ENCODE measurements around the gene ZC2HC1B. TPM values are rescaled to one million over a fixed set of nuclear protein-coding genes. Genes with fewer than 3 reads are reported as not detected.
"Not testable (repeated sequence)": the region's sequence is repeated elsewhere in the genome, so short reads cannot be mapped to it uniquely, and the experiment has no call there.

ZC2HC1B gene
- polyA plus RNA-seq, 3 donors: 0.07 TPM; not detected in 2

GRCh38 chr6:143901885-143902750 lies 37.8 kb downstream of the ZC2HC1B start:
- H3K27ac ChIP-seq (ENCODE audit: low read depth, low read length): no peak overlapping the region
- WGBS, 3 donors: 28 to 56% (median 33%) methylated on average over 6 of the region's 6 CpGs

- WGBS, 3 donors: 81 to 89% (median 86%) methylated on average over 2 of the region's 2 CpGs
- H3K27ac ChIP-seq (ENCODE audit: low read depth, low read length): no peak overlapping the region
Observed at GRCh38 chr6:143902827-143903226, 38.6 kb downstream of the ZC2HC1B start.

GRCh38 chr6:143911028-143911427 lies 46.8 kb downstream of the ZC2HC1B start:
- 94 to 96% (median 95%) methylated on average over 1 of the region's 1 CpG for WGBS, 3 donors
- no peak overlapping the region for H3K27ac ChIP-seq (ENCODE audit: low read depth, low read length)

GRCh38 chr6:143912671-143913070 lies 48.4 kb downstream of the ZC2HC1B start:
- 89 to 92% (median 90%) methylated on average over 1 of the region's 1 CpG for WGBS, 3 donors
- no peak overlapping the region for H3K27ac ChIP-seq (ENCODE audit: low read depth, low read length)

GRCh38 chr6:143917026-143917425 lies 52.8 kb downstream of the ZC2HC1B start:
- not testable (repeated sequence) for H3K27ac ChIP-seq (ENCODE audit: low read depth, low read length)
- WGBS, 3 donors: 89 to 92% (median 90%) methylated on average over 4 of the region's 4 CpGs

- 94 to 97% (median 96%) methylated on average over 1 of the region's 1 CpG for WGBS, 3 donors
Observed at GRCh38 chr6:143928853-143929252, 64.6 kb downstream of the ZC2HC1B start.

GRCh38 chr6:143929975-143930374 lies 65.7 kb downstream of the ZC2HC1B start:
- no peak overlapping the region for H3K27ac ChIP-seq (ENCODE audit: low read depth, low read length)

More at GRCh38 chr6:143928853-143929252, 64.6 kb downstream of the ZC2HC1B start:
- no peak overlapping the region for H3K27ac ChIP-seq (ENCODE audit: low read depth, low read length)

GRCh38 chr6:143934331-143934730 lies 70.1 kb downstream of the ZC2HC1B start:
- WGBS, 3 donors: 96 to 97% (median 96%) methylated on average over 1 of the region's 1 CpG
- no peak overlapping the region for H3K27ac ChIP-seq (ENCODE audit: low read depth, low read length)

- H3K27ac ChIP-seq (ENCODE audit: low read depth, low read length): no peak overlapping the region
- 83 to 94% (median 85%) methylated on average over 4 of the region's 4 CpGs for whole genome bisulfite sequencing, 3 donors
Observed at GRCh38 chr6:143934867-143935266, 70.6 kb downstream of the ZC2HC1B start.

- WGBS, 3 donors: 81 to 83% (median 82%) methylated on average over 3 of the region's 3 CpGs
- no peak overlapping the region for H3K27ac ChIP-seq (ENCODE audit: low read depth, low read length)
Observed at GRCh38 chr6:143936347-143936746, 72.1 kb downstream of the ZC2HC1B start.

GRCh38 chr6:143936778-143937667 lies 72.7 kb downstream of the ZC2HC1B start:
- 69 to 75% (median 71%) methylated on average over 5 of the region's 5 CpGs for WGBS, 3 donors
- no peak overlapping the region for H3K27ac ChIP-seq (ENCODE audit: low read depth, low read length)

- H3K27ac ChIP-seq (ENCODE audit: low read depth, low read length): no peak overlapping the region
- WGBS, 3 donors: 85 to 93% (median 91%) methylated on average over 1 of the region's 1 CpG
Observed at GRCh38 chr6:143937668-143937970, 73.3 kb downstream of the ZC2HC1B start.

GRCh38 chr6:143939364-143939763 lies 75.1 kb downstream of the ZC2HC1B start:
- no peak overlapping the region for H3K27ac ChIP-seq (ENCODE audit: low read depth, low read length)
- WGBS, 3 donors: 19 to 40% (median 21%) methylated on average over 4 of the region's 4 CpGs

- 31 to 63% (median 41%) methylated on average over 4 of the region's 4 CpGs for WGBS, 3 donors
- no peak overlapping the region for H3K27ac ChIP-seq (ENCODE audit: low read depth, low read length)
Observed at GRCh38 chr6:143940011-143940597, 75.8 kb downstream of the ZC2HC1B start.

- 62 to 70% (median 69%) methylated on average over 20 of the region's 20 CpGs for WGBS, 3 donors
- H3K27ac ChIP-seq (ENCODE audit: low read depth, low read length): no peak overlapping the region
Observed at GRCh38 chr6:143941852-143942627, 77.8 kb downstream of the ZC2HC1B start.

- WGBS, 3 donors: 90 to 93% (median 91%) methylated on average over 7 of the region's 7 CpGs
- H3K27ac ChIP-seq (ENCODE audit: low read depth, low read length): no peak overlapping the region
Observed at GRCh38 chr6:143948208-143948607, 83.9 kb downstream of the ZC2HC1B start.

GRCh38 chr6:143949535-143949934 lies 85.3 kb downstream of the ZC2HC1B start:
- H3K27ac ChIP-seq (ENCODE audit: low read depth, low read length): no peak overlapping the region
- 86 to 93% (median 86%) methylated on average over 1 of the region's 1 CpG for WGBS, 3 donors

- 89 to 93% (median 90%) methylated on average over 9 of the region's 9 CpGs for WGBS, 3 donors
- H3K27ac ChIP-seq (ENCODE audit: low read depth, low read length): no peak overlapping the region
Observed at GRCh38 chr6:143949962-143950361, 85.7 kb downstream of the ZC2HC1B start.

Measured in adipose tissue (tissue), 3 donors.